H1 (cell line): Measurements from ENCODE around the gene FAT2. TPM values are rescaled to one million over a fixed set of nuclear protein-coding genes. Genes with fewer than 3 reads are reported as not detected.

Experiments used
- CTCF ChIA-PET: fragments of 300-600 bp; sonication (Branson Sonifier 250); formaldehyde crosslinking; loops from one replicate; lab custom pipeline; 2021; ENCODE audit not compliant: partially characterized antibody; lab: Charles Lee
- POLR2A ChIA-PET: fragments of 300-600 bp; sonication (Branson Sonifier 250); formaldehyde crosslinking; loops from one replicate; lab custom pipeline; 2021; ENCODE audit warnings: inconsistent platforms; ENCODE audit not compliant: partially characterized antibody; lab: Charles Lee
- DNase-seq, 2 experiments: peaks; one replicate each; pipeline versions ENCODE4 v3.0.0 to v3.0.0-alpha.2; 2010 to 2022; ENCODE audit warnings: low spot score in 2 of 2, low read depth in 1 of 2, mixed read lengths in 1 of 2
- FAIRE-seq: peaks from 2 replicates; lab custom pipeline; 2011; peaks lifted over from hg19 to GRCh38; lab: Jason Lieb, UNC
- H2AFZ ChIP-seq: 2 replicates; pipeline ENCODE4 v1.8.1; 2012; ENCODE audit warnings: low read length, inconsistent platforms
- H2AK5ac ChIP-seq: 2 replicates; pipeline ENCODE4 v1.6.1; 2013; ENCODE audit warnings: low read depth, low read length
- H2BK120ac ChIP-seq: replicated peaks from 2 replicates; pipeline ENCODE3; 2013; ENCODE audit warnings: low read depth, low read length, inconsistent platforms
- H2BK12ac ChIP-seq: 2 replicates; pipeline ENCODE4 v1.6.1; 2013; ENCODE audit warnings: low read depth, low read length
- H2BK15ac ChIP-seq: 2 replicates; pipeline ENCODE4 v1.6.1; 2013; ENCODE audit warnings: low read length
- H2BK20ac ChIP-seq: 2 replicates; pipeline ENCODE4 v1.6.1; 2013; ENCODE audit warnings: low read length
- H2BK5ac ChIP-seq: 2 replicates; pipeline ENCODE4 v1.6.1; 2013; ENCODE audit warnings: low read depth, low read length
- H3K14ac ChIP-seq: 2 replicates; pipeline ENCODE4 v1.6.1; 2013; ENCODE audit warnings: inconsistent platforms; ENCODE audit not compliant: insufficient read length
- H3K18ac ChIP-seq: 2 replicates; pipeline ENCODE4 v1.6.1; 2013; ENCODE audit warnings: low read length; ENCODE audit errors: extremely low read depth
- H3K23ac ChIP-seq: 2 replicates; pipeline ENCODE4 v1.6.1; 2013; ENCODE audit warnings: inconsistent platforms; ENCODE audit not compliant: insufficient read length
- H3K23me2 ChIP-seq: 2 replicates; pipeline ENCODE4 v1.6.1; 2013; ENCODE audit warnings: low read depth, low read length
- H3K27ac ChIP-seq: 2 replicates; pipeline ENCODE4 v1.6.1; 2011; ENCODE audit warnings: low read depth, low read length, inconsistent platforms
- H3K27me3 ChIP-seq, 4 experiments: replicated peaks in 1 of 4; 1 replicate in 1 of 4; 2 replicates in 3 of 4; pipeline versions ENCODE4 v1.6.1 to v1.8.1; 2011 to 2013; ENCODE audit warnings: low read length in 3 of 4, mild to moderate bottlenecking in 3 of 4, inconsistent platforms in 2 of 4, mixed read lengths in 2 of 4, moderate library complexity in 1 of 4; ENCODE audit not compliant: control insufficient read depth in 3 of 4, insufficient read depth in 3 of 4; ENCODE audit errors: extremely low read depth in 1 of 4
- H3K36me3 ChIP-seq, 4 experiments: 2 replicates each; pipeline versions ENCODE4 v1.6.1 to v1.8.1; 2011 to 2013; ENCODE audit warnings: mild to moderate bottlenecking in 4 of 4, low read length in 3 of 4, moderate library complexity in 2 of 4, control low read depth in 1 of 4, inconsistent platforms in 1 of 4; ENCODE audit not compliant: insufficient read depth in 4 of 4, control insufficient read depth in 2 of 4
- H3K4ac ChIP-seq: replicated peaks from 2 replicates; pipeline ENCODE3; 2013; ENCODE audit warnings: low read length, low read depth, mixed read lengths, inconsistent platforms; ENCODE audit not compliant: insufficient read length
- H3K4me1 ChIP-seq, 4 experiments: replicated peaks in 1 of 4; 1 replicate in 1 of 4; 2 replicates in 3 of 4; pipeline versions ENCODE4 v1.6.1 to v1.8.1; 2011 to 2013; ENCODE audit warnings: low read length in 3 of 4, inconsistent platforms in 2 of 4, mixed read lengths in 1 of 4; ENCODE audit not compliant: insufficient read depth in 4 of 4, control insufficient read depth in 3 of 4
- H3K4me2 ChIP-seq, 2 experiments: 2 replicates each; pipeline versions ENCODE4 v1.6.1 to v1.8.1; 2011 to 2013; ENCODE audit warnings: low read depth in 2 of 2, low read length in 2 of 2, control low read depth in 1 of 2, inconsistent platforms in 1 of 2, mild to moderate bottlenecking in 1 of 2; ENCODE audit not compliant: insufficient read depth in 1 of 2
- H3K4me3 ChIP-seq, 4 experiments: fragments of 200-600, 300-600 bp in 1 of 4; sonication (generic), shearing (Covaris generic), sonication (Bioruptor Twin) in 1 of 4; 2 replicates each; pipeline versions ENCODE4 v1.5.1 to v1.8.1; 2011 to 2016; ENCODE audit warnings: low read length in 4 of 4, low read depth in 3 of 4, control low read depth in 2 of 4, inconsistent platforms in 2 of 4, mild to moderate bottlenecking in 2 of 4, mixed read lengths in 1 of 4, moderate library complexity in 1 of 4; ENCODE audit not compliant: insufficient read depth in 2 of 4; ENCODE audit errors: extremely low read depth in 1 of 4
- H3K56ac ChIP-seq: replicated peaks from 2 replicates; pipeline ENCODE3; 2013; ENCODE audit warnings: low read depth, mild to moderate bottlenecking, mixed read lengths, low read length, inconsistent platforms; ENCODE audit not compliant: insufficient read length
- H3K79me1 ChIP-seq: 2 replicates; pipeline ENCODE4 v1.6.1; 2013; ENCODE audit warnings: low read depth, low read length, control low read depth
- H3K79me2 ChIP-seq, 2 experiments: 2 replicates each; pipeline versions ENCODE4 v1.6.1 to v1.8.1; 2012 to 2013; ENCODE audit warnings: low read length in 2 of 2, mild to moderate bottlenecking in 2 of 2, inconsistent platforms in 1 of 2; ENCODE audit not compliant: insufficient read depth in 2 of 2, control insufficient read depth in 1 of 2
- H3K9ac ChIP-seq, 4 experiments: replicated peaks in 1 of 4; 1 replicate in 1 of 4; 2 replicates in 3 of 4; pipeline versions ENCODE4 v1.6.1 to v1.8.1; 2011 to 2013; ENCODE audit warnings: low read depth in 3 of 4, low read length in 3 of 4, control low read depth in 2 of 4, mild to moderate bottlenecking in 2 of 4, moderate library complexity in 2 of 4, inconsistent platforms in 1 of 4; ENCODE audit errors: extremely low read depth in 1 of 4
- H3K9me3 ChIP-seq, 2 experiments: 2 replicates each; pipeline versions ENCODE4 v1.6.1 to v1.8.1; 2012 to 2013; ENCODE audit warnings: mild to moderate bottlenecking in 2 of 2, moderate library complexity in 2 of 2, control low read depth in 1 of 2, inconsistent platforms in 1 of 2, low read depth in 1 of 2, low read length in 1 of 2, mixed read lengths in 1 of 2; ENCODE audit not compliant: insufficient read depth in 2 of 2
- H4K20me1 ChIP-seq, 2 experiments: replicated peaks in 1 of 2; 2 replicates each; pipeline versions ENCODE3 to v1.8.1; 2011 to 2013; ENCODE audit warnings: inconsistent platforms in 2 of 2, low read length in 2 of 2, mild to moderate bottlenecking in 1 of 2; ENCODE audit not compliant: insufficient read depth in 2 of 2, control insufficient read depth in 1 of 2
- H4K5ac ChIP-seq: 2 replicates; pipeline ENCODE4 v1.6.1; 2013; ENCODE audit warnings: low read length, low read depth, mixed read lengths, inconsistent platforms; ENCODE audit not compliant: insufficient read length
- H4K8ac ChIP-seq: 2 replicates; pipeline ENCODE4 v1.8.0; 2013; ENCODE audit warnings: mild to moderate bottlenecking, moderate library complexity, low read length, inconsistent platforms; ENCODE audit not compliant: insufficient read depth; ENCODE audit errors: extremely low read depth
- H4K91ac ChIP-seq: replicated peaks from 2 replicates; pipeline ENCODE3; 2013; ENCODE audit warnings: low read length, mixed read lengths, inconsistent platforms; ENCODE audit not compliant: insufficient read length
- BRCA1 ChIP-seq: IDR thresholded peaks from 2 replicates; pipeline ENCODE4 v1.6.1; 2012; ENCODE audit warnings: low read depth, low read length, improper control_type of control experiment
- JUND ChIP-seq: IDR thresholded peaks from 2 replicates; pipeline ENCODE4 v1.6.1; 2011; ENCODE audit warnings: mild to moderate bottlenecking, improper control_type of control experiment, low read length
- WGBS, 2 experiments: shearing (Covaris generic) in 1 of 2; methylation state at CpG; one replicate each; pipeline versions ENCODE4 v1.1.6 to v1.1.7; 2013 to 2015; ENCODE audit warnings: low lambda C conversion rate in 2 of 2, mixed read lengths in 2 of 2, inconsistent platforms in 1 of 2, low coverage in 1 of 2, missing lambda C conversion rate in 1 of 2; ENCODE audit not compliant: insufficient replicate concordance in 2 of 2, insufficient coverage in 1 of 2, insufficient read length in 1 of 2; ENCODE audit errors: extremely low coverage in 1 of 2, missing lambda C conversion rate in 1 of 2; 5-methylcytosine and 5-hydroxymethylcytosine counted together
- polyA plus RNA-seq, 7 experiments: library from polyadenylated mRNA; depleted of rRNA in 3 of 7; stranded (reverse) in 5 of 7; unstranded in 2 of 7; fragments of >200 nt in 5 of 7; fragments of 200-250 nt in 2 of 7; gene quantifications; 1 replicate in 5 of 7; 2 replicates in 1 of 7; 4 replicates in 1 of 7; pipeline versions ENCODE4 v1.2.1 to v1.2.3, GENCODE V29; 2011 to 2013; ENCODE audit warnings: missing spikeins in 2 of 7, mixed read lengths in 2 of 7
- total RNA-seq: library from RNA; stranded (reverse); fragmentation: NEBNext Ultra II Directional; extraction: Animal tissue kit (Norgen Biotek cat#: 25700); gene quantifications from 2 replicates; pipeline ENCODE4 v1.2.1, GENCODE V29; 2021

Gene FAT2
- total and polyA plus RNA-seq, 2 of the 8 experiments (the other 6 are each of a cell fraction or from before 2014, with no cell fraction given): 0.12 to 0.30 TPM

DNA sequence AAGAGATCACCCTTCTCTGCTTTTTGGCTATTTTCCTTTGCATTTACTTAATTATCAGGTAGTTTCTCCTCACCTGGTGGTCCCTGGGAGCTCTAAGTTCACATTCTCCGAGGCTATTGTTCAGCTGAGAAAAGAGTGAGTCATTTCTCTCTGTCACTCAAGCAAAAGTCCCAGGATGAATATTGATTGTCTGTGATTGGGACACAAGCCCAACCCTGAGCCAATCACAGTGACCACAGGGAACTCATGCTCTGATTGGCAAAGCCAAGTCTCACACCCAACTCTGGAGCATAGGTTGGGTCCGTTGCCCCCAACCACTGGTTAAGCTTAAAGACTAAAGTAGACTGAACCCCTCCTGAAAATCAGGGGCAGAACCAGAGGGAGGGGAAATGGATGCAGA lies 27.8 kb upstream of the FAT2 start:
- Histone ChIP-seq H3K36me3 (no peaks in the 10 kb centered on the region), H2AFZ (0 out of 2 replicates have a peak overlapping the region, but pooled peaks have one; percentile 1), H3K4me2 (no peak overlapping the region), H2BK12ac (0 out of 2 replicates have a peak overlapping the region, but pooled peaks have one; percentile 5), H3K9me3 (no peaks in the 10 kb centered on the region), H3K56ac (no peak overlapping the region), H3K4ac (no peak overlapping the region), H3K79me2 (no peaks in the 10 kb centered on the region), H3K23ac (no peak overlapping the region), H3K79me1 (no peaks in the 10 kb centered on the region), H3K18ac (peak overlapping the region; percentile 14; the same call in 1 of the 2 replicates), H2AK5ac (no peak overlapping the region), H3K27ac (no peak overlapping the region), H3K14ac (no peak overlapping the region), H4K5ac (no peak overlapping the region), H4K20me1 (no peaks in the 10 kb centered on the region), H3K23me2 (no peaks in the 10 kb centered on the region), H3K4me1 (peaks cover 4 to 10% (median 9%) of the 10 kb centered on the region in 4 experiments), H2BK120ac (no peak overlapping the region), H3K4me3 (no peak overlapping the region), H3K9ac (no peak overlapping the region), H4K91ac (no peak overlapping the region), H2BK5ac (no peak overlapping the region; the same call in 1 of the 2 replicates), H2BK15ac (no peak overlapping the region), H3K27me3 (no peaks in the 10 kb centered on the region), H4K8ac (no peak overlapping the region), H2BK20ac (no peak overlapping the region)
- 67% methylated on average over 2 of the region's 2 CpGs; no CpG with 5 or more reads in 1 of the 2 experiments for WGBS, 2 experiments
- FAIRE-seq: no peak
- POLR2A ChIA-PET: interaction anchor here (0.5 to 1.5 kb wide), 4 partner anchors 10 to 501 kb away, joined by 3 to 4 read pairs (median 3); no protein-coding TSS in a partner anchor
- TF ChIP-seq JUND: peak; percentile 77; the same call in 1 of the 2 replicates
- TF ChIP-seq BRCA1: no peak
- CTCF ChIA-PET: interaction anchor here (0.7 to 4.0 kb wide), 15 partner anchors 10 to 171 kb away, joined by 3 to 28 read pairs (median 6); partner anchors contain the start of gene SLC36A1
- no peak for DNase-seq
